ENCODE results near the gene STARD4. TPM values are rescaled to one million over a fixed set of nuclear protein-coding genes. Genes with fewer than 3 reads are reported as not detected.

Gene STARD4
- total RNA-seq, 1 donor from 2014 or later = 85.5 TPM

- intact Hi-C loops (cut with micrococcal nuclease) = loop anchor here (1.0 to 5.0 kb wide), 9 partner anchors 18 to 1177 kb away; partner anchors contain the start of genes NREP, SLC25A46, STARD4 and WDR36
Observed at GRCh38 chr5:111530298-111530740, 18.0 kb upstream of the STARD4 start.

GRCh38 chr5:111528056-111528455, 15.7 kb upstream of the STARD4 start:
- intact Hi-C loops (cut with micrococcal nuclease) = no loop called here

- intact Hi-C loops (cut with micrococcal nuclease) = no loop called here
Observed at GRCh38 chr5:111520908-111521307, 8.6 kb upstream of the STARD4 start.

- intact Hi-C loops (cut with micrococcal nuclease) = loop anchor here (10.0 kb wide), 2 partner anchors 896 to 1996 kb away; partner anchors contain the start of genes EPB41L4A and YTHDC2
Observed at GRCh38 chr5:111518777-111519176, 6.4 kb upstream of the STARD4 start.

- intact Hi-C loops (cut with micrococcal nuclease) = loop anchor here (10.0 kb wide), 2 partner anchors 897 to 1997 kb away; partner anchors contain the start of genes EPB41L4A and YTHDC2
Observed at GRCh38 chr5:111517853-111518501, 5.6 kb upstream of the STARD4 start.

GRCh38 chr5:111514087-111514486, 1.8 kb upstream of the STARD4 start:
- intact Hi-C loops (cut with micrococcal nuclease) = loop anchor here (5.0 to 10.0 kb wide), 6 partner anchors 762 to 2001 kb away; partner anchors contain the start of genes DCP2, EPB41L4A, REEP5 and YTHDC2

- intact Hi-C loops (cut with micrococcal nuclease) = loop anchor here (1.0 to 10.0 kb wide), 9 partner anchors 282 to 2002 kb away; partner anchors contain the start of genes DCP2, EPB41L4A, REEP5 and WDR36
Observed at GRCh38 chr5:111513131-111513520, 791 bp upstream of the STARD4 start.

GRCh38 chr5:111511831-111512374, 432 bp downstream of the STARD4 start:
- intact Hi-C loops (cut with micrococcal nuclease) = loop anchor here (1.0 to 10.0 kb wide), 17 partner anchors 14 to 2003 kb away; partner anchors contain the start of genes DCP2, EPB41L4A, MAN2A1 and NREP

GRCh38 chr5:111511174-111511830, 1.0 kb downstream of the STARD4 start:
- intact Hi-C loops (cut with micrococcal nuclease) = loop anchor here (5.0 to 10.0 kb wide), 6 partner anchors 759 to 2003 kb away; partner anchors contain the start of genes DCP2, EPB41L4A, REEP5 and YTHDC2

GRCh38 chr5:111509119-111509518, 3.2 kb downstream of the STARD4 start:
- intact Hi-C loops (cut with micrococcal nuclease) = loop anchor here (1.0 kb wide), 1 partner anchor 8 kb away; no protein-coding TSS in a partner anchor

- intact Hi-C loops (cut with micrococcal nuclease) = no loop called here
Observed at GRCh38 chr5:111507276-111507675, 5.1 kb downstream of the STARD4 start.

GRCh38 chr5:111505096-111505495, 7.2 kb downstream of the STARD4 start:
- intact Hi-C loops (cut with micrococcal nuclease) = no loop called here

GRCh38 chr5:111502956-111503355, 9.4 kb downstream of the STARD4 start:
- intact Hi-C loops (cut with micrococcal nuclease) = no loop called here

GRCh38 chr5:111498346-111498745, 14.0 kb downstream of the STARD4 start:
- intact Hi-C loops (cut with micrococcal nuclease) = loop anchor here (1.0 to 5.0 kb wide), 6 partner anchors 8 to 401 kb away; partner anchors contain the start of gene STARD4

- intact Hi-C loops (cut with micrococcal nuclease) = loop anchor here (5.0 kb wide), 4 partner anchors 158 to 398 kb away; no protein-coding TSS in a partner anchor
Observed at GRCh38 chr5:111495159-111495558, 17.2 kb downstream of the STARD4 start.

GRCh38 chr5:111494355-111494999, 17.9 kb downstream of the STARD4 start:
- intact Hi-C loops (cut with micrococcal nuclease) = no loop called here

GRCh38 chr5:111493031-111493430, 19.3 kb downstream of the STARD4 start:
- intact Hi-C loops (cut with micrococcal nuclease) = no loop called here

GRCh38 chr5:111488353-111488752, 24.0 kb downstream of the STARD4 start:
- intact Hi-C loops (cut with micrococcal nuclease) = no loop called here

GRCh38 chr5:111486926-111487325, 25.4 kb downstream of the STARD4 start:
- intact Hi-C loops (cut with micrococcal nuclease) = loop anchor here (1.0 kb wide), 1 partner anchor 10 kb away; no protein-coding TSS in a partner anchor

- intact Hi-C loops (cut with micrococcal nuclease) = no loop called here
Observed at GRCh38 chr5:111486055-111486454, 26.3 kb downstream of the STARD4 start.

GRCh38 chr5:111480346-111480745, 32.0 kb downstream of the STARD4 start:
- intact Hi-C loops (cut with micrococcal nuclease) = no loop called here

All from T-helper 1 cell treated with Interleukin-12 subunit alpha and Interleukin-12 subunit beta and Interleukin-4 antibody, amounts not matched to agents 30 ng/mL and 1 ng/mL, for 36 hours (primary cell).